PFSK-1 (cell line): Measurements from ENCODE around the gene GMCL1.

Experiments used
- FOXP2 ChIP-seq: optimal IDR thresholded peaks from 2 replicates; pipeline ENCODE3; 2011; ENCODE audit warnings: borderline replicate concordance, control low read depth, inconsistent platforms; ENCODE audit not compliant: insufficient read depth; ENCODE audit errors: extremely low read length, extremely low read depth
- POLR2AphosphoS5 ChIP-seq: IDR thresholded peaks from 2 replicates; pipeline ENCODE4 v1.6.1; 2012; ENCODE audit warnings: low read depth, mild to moderate bottlenecking, control low read depth, low read length, moderate library complexity
- REST ChIP-seq, 2 experiments: IDR thresholded peaks; 2 replicates each; pipeline versions ENCODE4 v1.6.1 to v1.8.0; 2011 to 2012; ENCODE audit warnings: low read depth in 2 of 2, low read length in 2 of 2, control low read depth in 1 of 2, inconsistent platforms in 1 of 2, mild to moderate bottlenecking in 1 of 2, moderate library complexity in 1 of 2; ENCODE audit not compliant: insufficient read depth in 1 of 2
- SIN3A ChIP-seq: IDR thresholded peaks from 2 replicates; pipeline ENCODE4 v1.6.1; 2012; ENCODE audit warnings: mild to moderate bottlenecking, low read length, moderate library complexity, borderline replicate concordance; ENCODE audit not compliant: insufficient read depth
- TAF1 ChIP-seq: IDR thresholded peaks from 2 replicates; pipeline ENCODE4 v1.6.1; 2012; ENCODE audit warnings: low read length, control low read depth, borderline replicate concordance; ENCODE audit not compliant: insufficient read depth

The GMCL1 gene

GRCh38 chr2:69848186-69848790 is 18.8 kb downstream of the GMCL1 start:
- TF ChIP-seq TAF1 (no peak), SIN3A (no peak)

DNA sequence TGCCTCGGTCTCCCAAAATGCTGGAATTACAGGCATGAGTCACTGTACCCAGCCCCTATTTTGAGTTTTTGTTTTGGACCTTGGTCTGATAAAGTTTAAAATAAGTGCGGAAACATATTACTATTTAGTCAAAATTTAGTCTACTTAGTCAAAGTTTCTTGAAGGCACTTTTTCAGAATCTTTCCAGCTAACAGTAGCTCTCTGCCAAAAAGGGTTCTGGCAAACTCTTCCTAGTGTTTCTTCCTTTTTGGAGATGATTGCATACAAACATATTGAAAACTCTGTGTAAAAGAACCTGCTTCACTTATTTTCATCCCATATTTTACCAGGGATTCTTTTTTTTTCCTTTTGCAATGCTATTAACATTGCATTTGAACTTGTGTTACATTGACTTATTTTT is 28.8 kb downstream of the GMCL1 start:
- TF ChIP-seq POLR2AphosphoS5, result no peak
- TF ChIP-seq REST (IDR thresholded peaks at IDR 0.05; ENCODE audit: insufficient read depth in 1 of 2, low read depth in 2 of 2, low read length in 2 of 2), result no peak
- TF ChIP-seq SIN3A, result no peak
- TF ChIP-seq FOXP2, result no peak
- TF ChIP-seq TAF1, result no peak

DNA sequence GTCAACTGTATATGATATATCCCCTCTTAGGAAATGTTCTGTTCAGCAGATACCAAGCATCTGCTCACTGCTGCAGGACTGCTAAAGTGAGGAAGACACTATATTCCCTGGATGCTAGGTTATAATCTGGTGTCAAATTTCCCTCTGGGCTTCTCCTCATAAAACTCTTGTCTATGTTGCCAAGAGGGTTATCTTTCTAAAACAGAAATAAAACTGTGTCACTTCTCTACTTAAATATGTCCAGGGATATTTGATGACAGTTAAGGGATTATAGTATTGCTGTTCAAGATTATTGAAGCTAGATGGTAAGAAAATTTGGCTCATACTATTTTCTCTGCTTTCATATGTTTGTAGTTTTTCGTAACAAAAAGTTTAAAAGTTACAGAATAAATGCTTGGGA is 33.8 kb downstream of the GMCL1 start:
- no peak for TF ChIP-seq REST (IDR thresholded peaks at IDR 0.05; ENCODE audit: insufficient read depth in 1 of 2, low read depth in 2 of 2, low read length in 2 of 2)
- TF ChIP-seq POLR2AphosphoS5, result no peak
- TF ChIP-seq SIN3A, result no peak
- no peak for TF ChIP-seq TAF1
- TF ChIP-seq FOXP2, result no peak

- no peak for TF ChIP-seq TAF1
- TF ChIP-seq FOXP2, result no peak
- no peak for TF ChIP-seq REST (IDR thresholded peaks at IDR 0.05; ENCODE audit: insufficient read depth in 1 of 2, low read depth in 2 of 2, low read length in 2 of 2)
- TF ChIP-seq SIN3A, result no peak
- TF ChIP-seq POLR2AphosphoS5, result no peak
Observed at GRCh38 chr2:69888451-69888850, 59.0 kb downstream of the GMCL1 start.

DNA sequence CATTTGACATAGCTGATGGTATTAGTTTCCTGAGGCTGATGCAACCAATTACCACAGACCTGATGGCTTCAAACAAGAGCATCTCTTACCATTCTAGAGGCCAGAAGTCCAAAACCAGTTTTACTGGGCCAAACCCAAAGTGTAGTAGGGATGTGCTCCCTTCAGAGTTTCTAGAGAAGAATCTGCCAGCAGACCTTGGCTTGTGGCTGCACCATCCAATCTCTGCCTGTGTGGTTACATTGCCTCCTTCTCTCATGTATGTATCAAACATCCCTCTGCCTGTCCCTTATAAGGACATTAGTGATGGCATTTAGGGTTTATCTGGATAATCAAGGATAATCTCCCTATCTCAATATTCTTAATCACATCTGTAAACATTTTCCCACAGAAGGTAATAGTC is 59.8 kb downstream of the GMCL1 start:
- TF ChIP-seq FOXP2 (no peak), SIN3A (no peak), POLR2AphosphoS5 (no peak), REST (IDR thresholded peaks at IDR 0.05; ENCODE audit: insufficient read depth in 1 of 2, low read depth in 2 of 2, low read length in 2 of 2) (no peak), TAF1 (no peak)
